DMS 273 treated with DMSO at 0.1 percent for 48 hours (cell line): ENCODE data around the gene RNF10.
"Not testable (repeated sequence)": the region's sequence is repeated elsewhere in the genome, so short reads cannot be mapped to it uniquely, and the experiment has no call there.

Experiments
- DNase-seq: peaks from one replicate; lab custom pipeline; 2025; lab: John Stamatoyannopoulos, UW

RNF10 gene

DNA sequence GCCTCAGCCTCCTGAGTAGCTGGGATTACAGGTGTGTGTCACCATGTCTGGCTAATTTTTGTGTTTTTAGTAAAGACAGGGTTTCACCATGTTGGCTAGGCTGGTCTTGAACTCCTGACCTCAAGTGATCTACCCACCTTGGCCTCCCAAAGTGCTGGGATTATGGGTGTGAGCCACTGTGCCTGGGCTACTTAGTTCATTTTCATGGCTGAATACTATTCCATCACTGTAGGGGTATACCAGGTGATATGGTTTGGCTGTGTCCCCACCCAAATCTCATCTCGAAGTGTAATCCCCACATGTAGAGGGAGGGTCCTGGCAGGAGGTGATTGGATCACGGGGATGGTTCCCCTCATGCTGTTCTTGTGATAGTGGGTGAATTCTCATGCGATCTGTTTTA, 83.0 kb downstream of the RNF10 start:
- DNase-seq: not testable (repeated sequence)

- not testable (repeated sequence) for DNase-seq
Observed at GRCh38 chr12:120617767-120618166, 83.6 kb downstream of the RNF10 start.

DNA sequence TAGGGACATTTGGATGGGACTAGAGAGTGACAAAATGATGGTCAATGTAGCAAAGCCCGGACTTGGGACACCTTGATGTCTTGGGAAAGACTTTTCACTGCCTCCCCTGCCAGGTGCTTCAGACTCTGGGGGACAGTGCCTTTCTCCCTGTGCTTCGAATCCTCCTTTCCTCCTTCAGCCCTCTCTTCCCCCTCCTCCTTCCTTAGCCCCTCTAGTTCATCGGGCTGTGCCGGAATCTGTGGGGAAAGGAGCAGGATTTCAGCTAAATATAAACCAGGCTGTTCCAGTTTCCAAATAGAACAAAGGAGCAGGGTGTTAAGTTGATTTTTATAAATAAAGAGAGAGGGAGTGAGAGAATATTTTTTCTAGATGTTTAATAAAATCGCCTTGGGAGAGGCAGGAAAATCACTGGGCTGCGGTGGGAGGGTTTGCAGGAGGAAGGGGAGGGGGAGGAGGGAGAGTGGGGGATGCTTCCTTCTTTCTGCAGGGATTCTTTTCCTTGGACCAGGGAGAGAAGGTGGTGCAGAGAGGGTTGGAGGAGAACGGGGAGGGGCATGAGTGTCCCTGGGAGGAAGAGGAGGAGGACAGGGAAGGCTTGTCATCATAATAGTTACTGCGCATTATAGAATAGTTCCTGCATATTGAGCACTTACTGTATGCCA, 84.9 kb downstream of the RNF10 start:
- DNase-seq: no peak

GRCh38 chr12:120620624-120621023, 86.5 kb downstream of the RNF10 start:
- DNase-seq: no peak

- DNase-seq: no peak
Observed at GRCh38 chr12:120625557-120626419, 91.6 kb downstream of the RNF10 start.
